ENCODE results near the gene RP9. TPM values are rescaled to one million over a fixed set of nuclear protein-coding genes. Genes with fewer than 3 reads are reported as not detected.
"Not testable (repeated sequence)": the region's sequence is repeated elsewhere in the genome, so short reads cannot be mapped to it uniquely, and the experiment has no call there.

Gene RP9
- total RNA-seq, 1 donor from 2014 or later = 7.1 TPM

DNA sequence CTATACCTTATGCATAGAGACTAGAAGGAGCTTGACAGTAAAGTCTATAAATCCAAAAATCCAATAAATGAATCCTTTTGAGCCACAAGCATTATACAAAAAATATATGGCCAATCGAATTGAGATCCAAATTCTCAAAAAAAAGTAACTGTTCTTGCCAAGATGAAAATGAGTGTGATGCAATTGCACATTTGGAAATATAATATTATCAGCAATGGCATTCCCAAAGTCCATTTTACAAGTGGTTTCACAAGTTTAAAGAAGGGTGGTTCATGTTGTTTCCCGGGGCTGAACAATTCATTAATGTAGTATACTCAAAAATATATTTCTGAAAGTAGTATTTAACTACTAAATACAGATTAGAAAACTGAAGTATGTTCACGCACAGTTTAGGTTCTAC lies 7.3 kb downstream of the RP9 start:
- no peak for DNase-seq (ENCODE audit: low read depth)

DNA sequence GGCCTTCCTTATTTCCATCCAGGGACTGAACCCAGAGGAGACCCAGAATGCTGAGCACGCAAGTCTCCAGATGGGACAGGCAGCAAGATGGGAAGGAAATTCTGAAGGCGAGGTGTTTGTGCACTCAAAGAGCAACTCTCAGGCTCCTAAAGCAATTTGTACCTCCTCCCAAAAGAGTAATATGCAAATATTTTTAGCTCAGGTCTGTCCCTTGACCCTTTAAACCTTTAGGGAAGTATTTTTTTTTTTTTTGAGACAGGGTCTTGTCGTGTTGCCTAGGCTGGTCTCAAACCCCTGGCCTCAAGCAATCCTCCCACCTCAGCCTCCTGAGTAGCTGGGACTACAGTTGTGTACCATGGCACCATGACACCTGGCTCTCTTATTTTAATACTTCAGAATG lies 8.4 kb downstream of the RP9 start:
- DNase-seq (ENCODE audit: low read depth) = no peak

DNA sequence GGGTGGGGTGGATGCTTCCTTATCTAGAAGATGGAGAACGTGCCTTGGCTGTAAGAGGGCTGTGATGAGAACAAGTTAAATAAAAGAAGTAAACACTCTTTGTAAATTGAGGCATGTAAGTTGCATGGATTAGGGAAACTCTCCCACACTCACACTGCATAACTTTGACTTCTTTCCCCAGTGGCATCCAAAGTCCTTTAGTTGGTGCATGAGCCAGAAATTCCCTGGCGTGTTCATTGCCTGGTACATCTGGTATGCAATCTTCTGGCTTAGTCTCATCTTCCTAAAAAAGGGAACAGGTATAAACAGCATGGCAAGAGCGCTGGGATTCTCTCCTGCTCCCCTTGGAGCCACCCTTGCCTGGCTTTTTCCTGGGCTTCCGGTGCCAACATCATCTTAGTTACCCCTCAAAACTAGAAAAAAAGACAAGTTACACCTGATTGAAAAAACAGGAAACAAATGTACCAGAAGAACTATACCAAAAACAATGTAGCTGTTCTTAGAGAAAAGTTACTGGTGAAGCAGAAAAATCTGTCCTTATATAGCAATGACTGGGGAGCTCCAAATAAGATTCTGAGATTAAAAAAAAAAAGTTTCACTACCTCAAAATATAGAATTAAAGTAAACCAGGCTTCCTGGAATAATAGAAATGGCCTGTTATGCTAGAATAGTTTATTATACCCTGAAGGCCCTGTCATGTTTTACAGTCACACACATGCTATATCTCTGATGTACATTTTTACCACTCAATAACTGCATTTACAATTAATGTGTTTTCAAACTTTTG lies 9.9 kb downstream of the RP9 start:
- DNase-seq (ENCODE audit: low read depth) = no peak

DNA sequence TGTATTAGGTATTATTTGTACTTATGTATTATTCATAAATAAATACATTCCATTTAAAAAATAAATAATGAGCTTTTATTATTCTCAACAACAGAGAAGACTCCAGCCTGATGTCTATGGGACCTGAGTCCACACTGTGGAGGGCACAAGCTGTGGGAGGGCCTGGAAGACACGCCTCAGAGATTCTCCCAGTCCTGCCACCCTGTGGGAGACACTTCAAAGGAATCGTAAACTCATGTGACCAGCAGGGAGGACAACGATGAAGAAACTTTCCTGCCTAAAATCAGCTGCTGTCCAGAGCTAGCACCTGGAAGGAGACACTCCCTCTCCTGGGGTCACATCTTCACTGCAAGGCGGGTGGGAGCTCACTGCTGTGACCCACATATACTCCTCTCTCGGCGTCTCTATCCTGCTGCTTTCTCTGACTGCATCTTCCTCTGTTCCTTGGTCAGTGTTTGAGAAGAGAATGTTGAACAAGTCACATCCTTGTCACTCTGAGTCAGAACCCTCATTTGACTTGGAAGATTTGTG lies 14.4 kb downstream of the RP9 start:
- DNase-seq (ENCODE audit: low read depth) = not testable (repeated sequence)

DNA sequence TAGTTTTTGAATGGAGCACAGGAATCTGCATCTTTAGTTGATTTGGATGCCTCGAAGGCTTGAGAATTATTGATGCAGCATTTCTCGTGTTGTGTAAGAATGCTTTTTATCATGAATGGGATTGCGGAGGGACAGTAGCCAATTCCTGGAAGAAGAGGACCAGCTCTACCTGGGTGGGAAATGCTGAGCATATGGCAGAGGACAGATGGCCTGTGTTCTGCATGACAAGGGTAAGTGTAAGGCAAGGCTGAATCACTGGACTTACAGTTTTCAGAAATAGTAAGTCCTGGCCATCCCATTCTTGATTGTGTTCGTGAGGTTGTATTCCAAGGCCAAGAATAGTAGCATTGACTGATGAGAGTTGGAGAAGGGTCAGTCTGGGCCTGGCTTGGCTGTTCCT lies 15.9 kb downstream of the RP9 start:
- DNase-seq (ENCODE audit: low read depth) = no peak

DNA sequence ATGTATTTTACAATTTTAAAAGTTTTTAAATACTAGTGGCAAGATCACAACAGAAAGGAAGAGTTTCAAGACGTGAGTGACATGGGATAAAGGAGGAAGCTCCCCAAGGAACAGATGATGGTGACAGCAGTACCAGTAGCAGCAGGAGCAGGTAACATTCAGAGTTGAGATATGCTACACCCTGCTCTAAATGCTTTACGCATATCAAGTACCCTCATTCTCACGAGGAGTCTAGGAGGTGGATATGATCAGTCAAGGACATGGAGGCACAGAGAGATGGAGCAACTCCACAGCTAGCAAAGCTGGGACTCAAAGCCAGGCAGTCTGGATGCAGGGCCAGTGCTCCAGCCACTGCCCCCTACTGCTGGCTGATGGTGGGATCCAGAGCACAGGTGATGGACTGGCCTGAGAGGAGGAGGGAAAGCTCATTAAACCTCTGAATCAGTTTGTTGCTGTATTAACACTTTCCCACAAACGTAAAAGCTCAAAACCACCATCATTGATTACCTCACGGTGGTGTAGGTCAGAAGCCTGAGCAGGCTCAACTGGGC lies 17.5 kb downstream of the RP9 start:
- no peak for DNase-seq (ENCODE audit: low read depth)

DNA sequence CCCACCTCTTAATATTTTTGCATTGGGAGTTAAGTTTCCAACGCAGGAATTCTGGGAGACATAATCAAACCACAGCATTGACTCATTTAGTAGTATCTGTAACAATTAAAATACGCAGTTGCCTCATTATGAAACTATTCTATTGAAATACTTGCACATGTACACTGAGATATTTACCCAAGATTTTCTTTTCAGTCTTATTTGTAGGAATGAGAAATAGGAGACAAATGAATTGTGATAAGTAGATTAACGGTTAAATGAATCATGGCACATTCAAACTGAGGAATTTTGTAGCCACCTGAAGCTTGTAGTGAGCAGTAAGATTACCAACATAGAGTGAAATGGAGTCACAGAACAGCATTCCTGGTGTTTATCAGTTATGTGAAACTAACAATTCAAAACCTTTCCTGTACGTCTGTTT lies 18.1 kb downstream of the RP9 start:
- peak; percentile 3 for DNase-seq (ENCODE audit: low read depth)

DNA sequence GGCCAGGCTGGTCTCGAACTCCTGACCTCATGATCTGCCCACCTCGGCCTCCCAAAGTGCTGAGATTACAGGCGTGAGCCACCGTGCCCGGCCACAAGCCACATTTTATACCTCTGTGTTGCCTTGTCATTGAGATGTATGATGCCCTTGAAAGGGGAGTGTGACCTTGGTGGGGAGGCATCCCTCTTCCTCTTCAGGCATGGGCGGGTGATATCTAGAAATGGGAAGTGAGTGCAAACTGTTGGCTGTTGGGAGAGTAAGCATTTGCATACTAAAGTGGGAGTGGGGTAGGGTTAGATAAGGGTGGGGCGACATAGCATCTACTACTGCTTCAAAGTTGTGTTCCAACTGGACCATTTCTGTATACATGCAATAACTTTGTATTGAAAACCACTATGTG lies 20.1 kb downstream of the RP9 start:
- no peak for DNase-seq (ENCODE audit: low read depth)

DNA sequence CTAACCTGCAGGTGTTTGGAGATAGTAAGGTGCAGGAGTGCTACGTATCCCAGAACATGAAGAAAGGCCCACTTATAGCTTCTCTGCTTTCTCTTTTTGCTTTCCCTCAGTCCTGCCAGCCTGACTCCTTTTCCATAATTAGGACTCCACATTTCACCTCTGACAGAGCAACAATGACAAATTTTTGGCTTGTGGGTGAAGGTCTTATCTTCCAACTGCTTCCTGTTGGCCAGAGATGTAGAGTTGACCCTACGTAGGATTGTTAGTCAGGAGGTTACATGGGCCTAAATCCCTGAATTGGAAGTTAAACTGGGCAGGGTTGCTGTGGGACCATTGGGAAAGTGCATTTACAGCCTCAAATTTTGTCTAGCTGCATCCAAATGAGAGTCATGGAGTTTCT lies 21.3 kb downstream of the RP9 start:
- no peak for DNase-seq (ENCODE audit: low read depth)

DNA sequence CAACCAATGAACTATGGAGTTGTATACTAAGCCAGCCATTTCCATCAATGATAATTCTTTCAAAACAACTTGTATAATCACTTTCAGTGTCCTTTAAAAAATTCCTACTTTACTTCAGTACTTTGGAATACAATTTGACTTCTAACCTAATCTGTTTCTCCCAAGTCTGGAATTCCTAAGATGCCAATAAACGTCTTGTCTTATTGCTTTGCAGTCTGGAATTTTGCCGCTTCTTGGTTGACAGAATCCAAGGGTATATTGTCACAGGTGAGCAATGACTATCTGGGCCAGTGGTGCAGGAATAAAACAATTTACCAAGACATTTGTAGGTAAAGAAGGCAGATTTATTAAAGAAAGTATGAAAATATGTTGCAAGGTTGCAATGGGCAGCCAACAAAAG lies 21.8 kb downstream of the RP9 start:
- no peak for DNase-seq (ENCODE audit: low read depth)

DNA sequence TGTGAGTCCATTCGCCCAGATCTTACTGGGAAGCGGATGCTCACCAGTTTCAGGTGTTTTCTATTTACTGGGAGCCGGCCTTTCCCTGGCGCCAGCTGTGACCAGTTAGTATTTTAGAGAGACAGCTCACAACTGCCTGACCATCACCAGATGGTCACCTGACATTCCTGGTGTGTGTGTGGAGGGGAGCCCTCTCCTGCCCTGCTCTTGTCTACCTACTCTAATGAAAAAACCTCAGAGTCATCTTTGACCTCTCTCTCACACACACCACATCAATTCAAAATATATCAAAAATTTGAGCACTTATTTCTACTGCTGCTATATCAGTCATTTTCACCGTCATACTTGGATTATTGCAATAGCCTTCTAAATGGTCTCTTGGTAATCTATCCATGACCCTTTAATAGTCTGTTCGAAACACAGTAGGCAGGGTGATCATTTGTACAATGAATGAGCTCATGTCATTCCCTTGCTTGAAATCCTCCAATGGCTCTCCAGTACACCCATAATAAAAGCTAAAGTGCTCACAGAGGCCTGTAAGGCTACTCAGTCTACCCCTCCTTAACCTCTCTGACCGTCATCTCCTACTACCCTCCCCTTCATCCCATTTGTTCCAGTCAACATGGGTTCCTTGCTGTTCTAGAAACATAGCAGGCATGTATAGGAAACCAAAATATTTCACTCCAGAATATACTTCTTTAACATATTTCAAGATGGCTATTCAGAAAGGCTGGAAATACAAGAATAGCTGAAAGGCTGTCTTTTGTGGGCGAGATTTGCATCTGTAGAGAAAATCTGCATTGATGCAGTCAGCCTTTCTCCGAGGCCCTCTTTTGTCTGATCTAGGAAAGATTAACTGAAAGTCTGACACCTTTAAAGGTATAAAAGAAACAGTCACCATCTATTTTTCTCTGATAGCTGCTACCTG lies 29.2 kb downstream of the RP9 start:
- DNase-seq (ENCODE audit: low read depth) = no peak

DNA sequence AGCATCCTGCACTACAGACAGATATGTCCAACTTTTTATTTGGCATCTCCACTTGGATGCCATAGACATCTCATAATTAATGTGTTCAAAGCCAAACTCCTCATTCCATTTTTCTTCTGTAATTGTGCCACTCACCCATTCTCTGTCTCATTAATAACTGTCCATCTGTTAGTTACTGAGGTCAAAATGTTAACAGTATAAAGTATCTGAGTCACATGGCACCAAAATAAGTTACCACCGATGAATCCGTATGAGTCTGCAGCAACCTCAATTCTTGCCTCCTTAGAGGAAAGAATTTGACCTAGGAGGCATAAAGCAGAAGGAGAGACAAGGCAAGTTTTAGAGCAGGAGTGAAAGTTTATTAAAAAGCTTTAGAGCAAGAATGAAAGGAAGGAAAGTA lies 30.1 kb downstream of the RP9 start:
- no peak for DNase-seq (ENCODE audit: low read depth)

DNA sequence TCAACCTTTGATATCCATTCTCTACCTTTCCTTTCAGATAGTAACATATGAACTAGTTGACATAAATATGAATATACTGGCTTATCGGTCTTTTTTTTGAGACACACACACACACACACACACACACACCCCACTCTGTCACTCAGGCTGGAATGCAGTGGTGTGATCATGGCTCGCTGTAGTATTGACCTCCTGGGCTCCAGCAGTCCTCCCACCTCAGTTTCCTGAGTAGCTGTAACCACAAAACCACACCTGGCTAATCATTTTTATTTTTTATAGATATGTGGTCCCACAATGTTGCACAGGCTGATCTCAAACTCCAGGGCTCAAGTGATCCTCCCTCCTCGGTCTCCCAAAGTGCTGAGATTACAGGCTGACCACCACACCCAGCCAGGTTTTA lies 32.5 kb downstream of the RP9 start:
- DNase-seq (ENCODE audit: low read depth) = peak; percentile 68

DNA sequence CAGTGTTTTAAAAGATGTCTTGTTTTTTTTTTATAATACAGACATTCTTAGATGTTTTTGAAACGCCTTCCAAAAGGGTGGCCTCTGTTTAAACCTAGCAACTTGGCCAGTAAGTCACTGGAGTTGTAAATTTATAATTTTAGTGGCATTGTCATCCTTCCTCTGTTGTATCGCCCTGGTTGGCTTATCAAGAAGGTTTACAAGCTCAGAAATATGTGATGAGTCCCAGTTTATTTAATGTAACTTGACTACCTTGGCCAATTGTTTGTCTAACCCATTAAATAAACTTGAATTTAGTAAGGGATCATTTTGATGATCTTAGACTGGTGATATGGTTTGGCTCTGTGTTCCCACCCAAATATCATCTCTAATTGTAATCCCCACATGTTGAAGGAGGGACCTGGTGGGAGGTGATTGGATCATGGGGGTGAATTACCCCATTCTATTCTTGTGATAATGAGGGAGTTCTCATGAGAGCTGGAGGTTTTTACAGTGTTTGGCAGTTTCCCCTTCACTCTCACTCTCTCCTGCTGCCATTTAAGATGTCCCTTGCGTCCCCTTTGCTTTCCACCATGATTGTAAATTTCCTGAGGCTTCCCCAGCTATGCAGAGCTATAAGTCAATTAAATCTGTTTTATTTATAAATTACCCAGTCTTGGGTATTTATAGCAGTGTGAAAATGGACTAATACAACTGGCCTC lies 33.2 kb downstream of the RP9 start:
- DNase-seq (ENCODE audit: low read depth) = no peak

DNA sequence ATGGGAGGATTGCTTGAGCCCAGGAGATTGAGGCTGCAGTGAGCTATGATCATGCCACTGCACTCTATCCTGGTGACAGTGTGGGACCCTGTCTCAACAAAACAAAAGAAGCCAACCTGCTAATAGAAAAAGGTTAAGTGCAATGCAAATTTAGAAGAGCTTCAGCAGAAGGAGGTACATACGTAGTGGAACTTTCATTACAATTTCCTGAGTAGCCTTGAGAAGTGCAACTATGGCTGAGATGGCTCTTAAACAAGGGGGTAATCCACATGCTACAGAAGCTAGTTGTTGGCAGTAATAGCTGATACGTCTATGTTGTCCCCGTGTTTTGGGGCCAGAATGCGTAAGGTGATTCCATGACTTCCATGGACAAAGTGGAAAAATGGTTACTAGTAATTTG lies 36.0 kb downstream of the RP9 start:
- no peak for DNase-seq (ENCODE audit: low read depth)

DNA sequence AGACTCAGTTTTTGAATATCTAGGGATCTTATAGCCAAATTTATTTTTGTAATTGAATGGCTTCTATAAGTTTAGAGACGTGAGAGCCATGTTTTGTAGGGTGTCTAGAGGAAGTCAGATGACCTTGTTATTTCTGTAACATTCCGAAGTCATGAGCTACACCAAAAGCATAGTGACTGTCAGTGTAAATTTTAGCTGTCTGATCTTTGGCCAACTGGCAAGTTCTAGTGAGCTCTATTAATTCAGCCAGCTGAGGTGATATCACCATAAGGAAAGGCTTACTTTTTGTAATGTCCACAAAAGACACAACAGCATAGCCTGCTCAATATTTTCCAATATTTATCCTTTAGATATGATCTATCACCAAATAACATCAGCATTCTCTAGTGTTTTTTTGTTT lies 36.7 kb downstream of the RP9 start:
- peak; percentile 51 for DNase-seq (ENCODE audit: low read depth)

DNA sequence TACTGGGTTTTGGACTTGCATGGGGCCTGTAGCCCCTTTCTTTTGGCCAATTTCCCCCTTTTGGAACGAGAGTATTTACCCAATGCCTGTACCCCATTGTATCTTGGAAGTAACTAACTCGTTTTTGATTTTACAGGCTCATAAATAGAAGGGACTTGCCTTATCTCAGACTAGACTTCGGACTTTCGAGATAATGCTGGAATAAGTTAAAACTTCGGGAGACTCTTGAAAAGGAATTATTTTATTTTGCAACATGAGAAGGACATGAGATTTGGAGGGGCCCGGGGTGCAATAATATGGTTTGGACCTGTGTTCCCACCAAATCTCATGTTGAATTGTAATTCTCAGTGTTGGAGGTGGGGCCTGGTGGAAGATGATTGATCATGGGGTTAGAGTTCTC lies 38.4 kb downstream of the RP9 start:
- no peak for DNase-seq (ENCODE audit: low read depth)

DNA sequence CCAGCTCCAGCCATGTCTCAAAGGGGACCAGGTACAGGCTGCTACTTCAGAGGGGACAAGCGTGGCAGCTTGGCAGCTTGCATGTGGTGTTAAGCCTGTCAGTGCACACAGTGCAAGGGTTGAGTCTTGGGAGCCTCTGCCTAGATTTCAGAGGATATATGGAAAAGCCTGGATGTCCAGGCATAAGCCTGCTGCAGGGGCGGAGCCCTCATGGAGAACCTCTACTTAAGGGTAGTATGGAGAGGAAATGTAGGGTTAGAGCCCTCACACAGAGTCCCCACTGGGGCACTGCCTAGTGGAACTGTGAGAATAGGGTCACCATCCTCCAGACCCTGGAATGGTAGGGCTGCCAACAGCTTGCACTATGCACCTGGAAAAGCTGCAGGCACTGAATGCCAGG lies 38.9 kb downstream of the RP9 start:
- no peak for DNase-seq (ENCODE audit: low read depth)

DNA sequence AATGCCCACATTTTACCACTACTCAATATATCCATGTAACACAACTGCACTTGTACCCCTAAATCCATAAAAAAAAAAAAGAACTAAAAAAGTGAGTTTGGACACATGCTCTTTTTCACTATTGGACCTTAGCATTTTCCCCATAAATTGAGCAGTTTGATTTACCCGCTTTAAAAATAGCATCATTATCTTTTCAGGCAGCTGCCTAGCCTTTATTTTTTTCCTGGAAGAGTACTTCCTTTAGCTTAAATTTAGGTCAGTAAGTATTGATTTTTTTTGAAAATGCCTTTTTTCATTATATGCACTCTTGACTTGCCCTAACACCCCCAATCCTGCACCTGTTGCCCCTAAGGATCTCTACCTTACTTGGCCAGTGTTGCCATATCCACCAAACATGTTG lies 41.3 kb downstream of the RP9 start:
- no peak for DNase-seq (ENCODE audit: low read depth)

DNA sequence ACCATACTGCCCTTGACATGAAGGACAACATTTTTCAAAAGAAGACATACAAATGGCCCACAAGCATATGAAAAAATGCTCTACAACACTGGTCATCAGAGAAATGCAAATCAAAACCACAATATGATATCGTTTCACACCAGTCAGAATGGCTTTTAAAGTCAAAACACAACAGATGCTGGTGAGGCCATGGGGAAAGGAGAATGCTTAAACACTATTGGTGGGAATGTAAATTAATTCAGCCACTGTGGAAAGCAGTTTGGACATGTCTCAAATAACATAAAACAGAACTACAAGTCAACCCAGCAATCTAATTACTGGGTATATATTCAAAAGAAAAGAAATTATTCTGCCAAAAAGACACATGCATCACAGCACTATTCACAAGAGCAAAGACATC lies 42.4 kb downstream of the RP9 start:
- no peak for DNase-seq (ENCODE audit: low read depth)

DNA sequence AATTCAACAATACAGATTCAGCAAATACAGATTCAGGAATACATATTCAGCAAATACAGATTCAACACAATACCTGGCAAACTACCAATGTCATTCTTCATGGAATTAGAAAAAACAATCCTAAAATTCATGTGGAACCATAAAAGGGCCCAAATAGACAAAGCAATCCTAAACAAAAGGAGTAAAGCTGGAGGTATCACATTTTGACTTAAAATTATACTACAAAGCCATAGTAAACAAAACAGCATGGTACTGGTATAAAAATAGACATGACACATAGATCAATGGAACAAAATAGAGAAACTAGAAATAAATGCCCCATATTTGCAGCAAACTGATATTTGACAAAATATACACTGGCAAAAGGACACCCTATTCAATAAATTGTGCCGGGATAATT lies 43.2 kb downstream of the RP9 start:
- DNase-seq (ENCODE audit: low read depth) = no peak

Measured in renal cortical epithelial cell (primary cell).